Mesenchymal stem cell (in vitro differentiated cells and primary cell): ENCODE results near the gene ADGRF4.

Experiments
- DNase-seq: peaks from one replicate; pipeline ENCODE4 v3.0.0-alpha.2; 2013
- H2AFZ ChIP-seq: one replicate; pipeline ENCODE4 v1.6.1; 2013; ENCODE audit warnings: low read depth, mild to moderate bottlenecking, control low read depth, inconsistent platforms, low read length, moderate library complexity
- H2AK5ac ChIP-seq: 2 replicates; pipeline ENCODE4 v1.6.1; 2013; ENCODE audit warnings: low read length, moderate library complexity, mild to moderate bottlenecking, inconsistent platforms; ENCODE audit not compliant: severe bottlenecking
- H2BK120ac ChIP-seq: one replicate; pipeline ENCODE4 v1.6.1; 2013; ENCODE audit warnings: low read depth, mild to moderate bottlenecking, inconsistent platforms, low read length, moderate library complexity
- H2BK12ac ChIP-seq, 2 experiments: one replicate each; pipeline ENCODE4 v1.6.1; 2013; ENCODE audit warnings: inconsistent platforms in 2 of 2, low read length in 2 of 2, mild to moderate bottlenecking in 2 of 2, moderate library complexity in 2 of 2, control low read depth in 1 of 2
- H2BK15ac ChIP-seq: one replicate; pipeline ENCODE4 v1.6.1; 2013; ENCODE audit warnings: mild to moderate bottlenecking, low read depth, inconsistent platforms; ENCODE audit not compliant: poor library complexity, severe bottlenecking
- H2BK5ac ChIP-seq: 2 replicates; pipeline ENCODE4 v1.6.1; 2013; ENCODE audit warnings: low read depth, mild to moderate bottlenecking, low read length, control low read depth, inconsistent platforms; ENCODE audit not compliant: poor library complexity, severe bottlenecking
- H3K14ac ChIP-seq, 2 experiments: one replicate each; pipeline ENCODE4 v1.6.1; 2013; ENCODE audit warnings: inconsistent platforms in 2 of 2, low read length in 2 of 2, control low read depth in 1 of 2, mild to moderate bottlenecking in 1 of 2, moderate library complexity in 1 of 2
- H3K18ac ChIP-seq, 2 experiments: one replicate each; pipeline ENCODE4 v1.6.1; 2013; ENCODE audit warnings: inconsistent platforms in 2 of 2, low read length in 2 of 2, control low read depth in 1 of 2, low read depth in 1 of 2, mild to moderate bottlenecking in 1 of 2
- H3K23ac ChIP-seq, 2 experiments: one replicate each; pipeline ENCODE4 v1.6.1; 2013; ENCODE audit warnings: inconsistent platforms in 2 of 2, low read length in 2 of 2, mild to moderate bottlenecking in 2 of 2, moderate library complexity in 2 of 2, control low read depth in 1 of 2
- H3K27ac ChIP-seq: 2 replicates; pipeline ENCODE4 v1.5.1; 2013; ENCODE audit warnings: mild to moderate bottlenecking, moderate library complexity, low read length, control low read depth, inconsistent platforms; ENCODE audit not compliant: poor library complexity, severe bottlenecking
- H3K27me3 ChIP-seq, 2 experiments: 2 replicates each; pipeline versions ENCODE4 v1.6.1 to v1.7.0; 2013; ENCODE audit warnings: low read length in 2 of 2, mild to moderate bottlenecking in 2 of 2, moderate library complexity in 2 of 2, control low read depth in 1 of 2, inconsistent platforms in 1 of 2; ENCODE audit not compliant: control insufficient read depth in 1 of 2, insufficient read depth in 1 of 2
- H3K36me3 ChIP-seq, 2 experiments: 2 replicates each; pipeline versions ENCODE4 v1.6.1 to v1.7.0; 2013; ENCODE audit warnings: low read length in 2 of 2, control low read depth in 1 of 2, inconsistent platforms in 1 of 2, low read depth in 1 of 2, mild to moderate bottlenecking in 1 of 2; ENCODE audit not compliant: insufficient read depth in 2 of 2, control insufficient read depth in 1 of 2
- H3K4ac ChIP-seq, 2 experiments: one replicate each; pipeline ENCODE4 v1.6.1; 2013; ENCODE audit warnings: inconsistent platforms in 2 of 2, low read length in 2 of 2, mild to moderate bottlenecking in 2 of 2, moderate library complexity in 2 of 2, control low read depth in 1 of 2, low read depth in 1 of 2
- H3K4me1 ChIP-seq: 2 replicates; pipeline ENCODE4 v1.6.1; 2013; ENCODE audit warnings: low read depth, low read length, control low read depth; ENCODE audit not compliant: control insufficient read depth, insufficient read depth
- H3K4me2 ChIP-seq: 2 replicates; pipeline ENCODE4 v1.6.1; 2013; ENCODE audit warnings: low read length, mild to moderate bottlenecking, inconsistent platforms; ENCODE audit not compliant: poor library complexity, severe bottlenecking
- H3K4me3 ChIP-seq, 2 experiments: 2 replicates each; pipeline versions ENCODE4 v1.5.1 to v1.7.0; 2013; ENCODE audit warnings: low read length in 2 of 2, mild to moderate bottlenecking in 2 of 2, control low read depth in 1 of 2, low read depth in 1 of 2; ENCODE audit not compliant: insufficient read depth in 1 of 2
- H3K79me1 ChIP-seq: replicated peaks from 2 replicates; pipeline ENCODE4 v1.6.1; 2013; ENCODE audit warnings: mild to moderate bottlenecking, control low read depth, low read length, inconsistent platforms; ENCODE audit not compliant: poor library complexity, severe bottlenecking
- H3K9ac ChIP-seq: 2 replicates; pipeline ENCODE4 v1.7.0; 2013; ENCODE audit warnings: mild to moderate bottlenecking, low read length, moderate library complexity
- H3K9me3 ChIP-seq: 2 replicates; pipeline ENCODE4 v1.7.0; 2013; ENCODE audit warnings: mild to moderate bottlenecking, low read length; ENCODE audit not compliant: control insufficient read depth
- H4K8ac ChIP-seq: one replicate; pipeline ENCODE4 v1.6.1; 2013; ENCODE audit warnings: inconsistent platforms, mild to moderate bottlenecking, low read length, moderate library complexity
- H4K91ac ChIP-seq: one replicate; pipeline ENCODE4 v1.6.1; 2013; ENCODE audit warnings: mild to moderate bottlenecking, low read length, inconsistent platforms
- WGBS: methylation state at CpG from one replicate; pipeline ENCODE4 v1.1.7; 2013; ENCODE audit warnings: mixed read lengths; 5-methylcytosine and 5-hydroxymethylcytosine counted together

The ADGRF4 gene

DNA sequence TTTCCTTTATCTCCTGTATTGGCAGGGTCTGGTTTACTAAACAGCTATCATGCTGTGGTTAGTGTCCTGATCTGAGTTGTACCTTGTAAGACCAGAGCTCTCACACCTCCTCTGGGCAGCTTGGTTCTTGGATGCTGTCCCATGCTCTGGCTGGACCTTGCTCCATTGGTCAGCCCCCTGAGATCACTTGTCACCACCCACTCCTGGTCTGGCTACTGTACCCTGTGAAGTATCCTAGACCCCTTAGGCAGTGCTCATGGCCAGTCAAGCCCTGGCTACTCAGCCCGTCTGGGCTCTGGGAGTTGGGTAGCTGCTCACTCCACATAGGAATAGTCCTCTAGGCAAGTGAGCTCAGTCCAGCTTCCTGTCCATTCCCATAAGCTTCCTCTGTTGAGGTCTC lies 31.1 kb downstream of the ADGRF4 start:
- no peaks in the 10 kb centered on the region for H3K4me1 ChIP-seq
- H3K4me2 ChIP-seq: no peak overlapping the region
- peaks cover 10% of the 10 kb centered on the region for H3K9me3 ChIP-seq
- no peak overlapping the region for H2BK120ac ChIP-seq
- H3K14ac ChIP-seq: no peak overlapping the region
- no peak overlapping the region for H2BK12ac ChIP-seq
- H3K27me3 ChIP-seq: no peaks in the 10 kb centered on the region
- H3K23ac ChIP-seq: no peak overlapping the region
- 89% methylated on average over 1 of the region's 1 CpG for WGBS
- no peak overlapping the region for H4K8ac ChIP-seq
- peak overlapping the region in 1 of 2 experiments; percentile 37 for H3K18ac ChIP-seq
- no peaks in the 10 kb centered on the region for H3K79me1 ChIP-seq
- no peak overlapping the region for H4K91ac ChIP-seq
- DNase-seq: no peak
- no peak overlapping the region for H3K9ac ChIP-seq
- H2AK5ac ChIP-seq: no peak overlapping the region
- no peaks in the 10 kb centered on the region for H3K36me3 ChIP-seq
- H3K4ac ChIP-seq: no peak overlapping the region
- no peak overlapping the region for H3K4me3 ChIP-seq
- H2BK5ac ChIP-seq: no peak overlapping the region
- no peak overlapping the region for H2BK15ac ChIP-seq
- H3K27ac ChIP-seq: no peak overlapping the region
- no peak overlapping the region for H2AFZ ChIP-seq

GRCh38 chr6:47733879-47734558 lies 35.6 kb downstream of the ADGRF4 start:
- H3K27ac ChIP-seq: no peak overlapping the region
- 34% methylated on average over 2 of the region's 2 CpGs for WGBS

GRCh38 chr6:47734831-47735481 lies 36.6 kb downstream of the ADGRF4 start:
- Histone ChIP-seq H2BK15ac (no peak overlapping the region), H2AK5ac (no peak overlapping the region), H4K8ac (no peak overlapping the region), H3K14ac (no peak overlapping the region), H2BK120ac (no peak overlapping the region), H3K27me3 (peaks cover 0 to 8% of the 10 kb centered on the region in 2 experiments), H3K23ac (no peak overlapping the region), H3K4me2 (no peak overlapping the region), H3K4me3 (no peak overlapping the region), H3K4me1 (peaks cover 1% of the 10 kb centered on the region), H3K9ac (no peak overlapping the region), H3K27ac (no peak overlapping the region), H3K18ac (no peak overlapping the region), H4K91ac (no peak overlapping the region), H2BK12ac (no peak overlapping the region), H2BK5ac (no peak overlapping the region), H3K79me1 (no peaks in the 10 kb centered on the region), H2AFZ (no peak overlapping the region), H3K9me3 (no peaks in the 10 kb centered on the region), H3K36me3 (no peaks in the 10 kb centered on the region), H3K4ac (no peak overlapping the region)
- no peak for DNase-seq
- WGBS: 74% methylated on average over 3 of the region's 4 CpGs

More at GRCh38 chr6:47733879-47734558, 35.6 kb downstream of the ADGRF4 start:
- Histone ChIP-seq H4K91ac (no peak overlapping the region), H3K36me3 (no peaks in the 10 kb centered on the region), H3K4me2 (no peak overlapping the region), H3K23ac (no peak overlapping the region), H3K4me3 (no peak overlapping the region), H2BK120ac (no peak overlapping the region), H2BK12ac (no peak overlapping the region), H3K9me3 (no peaks in the 10 kb centered on the region), H3K14ac (no peak overlapping the region), H4K8ac (no peak overlapping the region), H2AFZ (no peak overlapping the region), H2AK5ac (peak overlapping the region; percentile 36), H3K27me3 (peaks cover 0 to 2% of the 10 kb centered on the region in 2 experiments), H3K18ac (no peak overlapping the region), H3K4me1 (peaks cover 1% of the 10 kb centered on the region), H3K9ac (no peak overlapping the region), H2BK5ac (no peak overlapping the region), H2BK15ac (no peak overlapping the region), H3K4ac (no peak overlapping the region), H3K79me1 (no peaks in the 10 kb centered on the region)
- DNase-seq: peak; percentile 18

DNA sequence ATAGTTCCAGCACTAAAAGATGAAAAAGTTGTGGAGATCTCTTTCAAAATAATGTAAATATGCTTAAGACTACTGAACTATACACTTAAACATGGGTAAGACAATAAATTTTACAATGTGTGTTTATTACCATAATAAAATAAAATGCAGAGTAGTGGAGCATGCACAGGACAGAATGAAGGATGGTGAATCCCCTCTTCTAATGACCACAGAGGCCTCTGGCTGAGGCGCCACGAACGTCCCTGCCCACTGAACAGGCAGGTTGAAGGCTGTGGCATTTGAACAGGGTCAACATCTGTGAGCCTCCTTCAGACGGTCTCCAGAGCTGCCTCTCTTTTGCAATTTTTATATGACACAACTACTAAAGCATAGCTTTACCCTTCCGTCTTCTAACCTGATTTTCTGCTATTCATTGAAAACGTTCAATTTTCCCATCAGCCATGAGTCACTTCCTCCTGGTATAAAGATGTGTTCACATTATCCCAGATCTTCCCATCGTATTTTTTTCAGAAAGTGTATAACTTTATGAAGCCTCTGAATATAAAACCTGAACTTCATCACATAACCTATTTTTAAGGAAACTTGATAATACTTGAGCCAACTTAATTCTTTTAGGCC lies 37.8 kb downstream of the ADGRF4 start:
- H3K9ac ChIP-seq: no peak overlapping the region
- no peak overlapping the region for H3K4ac ChIP-seq
- no peak overlapping the region for H2BK120ac ChIP-seq
- peaks cover 0 to 8% of the 10 kb centered on the region in 2 experiments for H3K27me3 ChIP-seq
- no peaks in the 10 kb centered on the region for H3K79me1 ChIP-seq
- WGBS: 70% methylated on average over 7 of the region's 7 CpGs
- H4K8ac ChIP-seq: no peak overlapping the region
- H3K23ac ChIP-seq: no peak overlapping the region
- H3K4me3 ChIP-seq: no peak overlapping the region
- H2BK5ac ChIP-seq: no peak overlapping the region
- H3K14ac ChIP-seq: no peak overlapping the region
- DNase-seq: no peak
- H3K4me1 ChIP-seq: peaks cover 1% of the 10 kb centered on the region
- no peak overlapping the region for H3K18ac ChIP-seq
- no peaks in the 10 kb centered on the region for H3K36me3 ChIP-seq
- H3K4me2 ChIP-seq: no peak overlapping the region
- no peak overlapping the region for H2BK15ac ChIP-seq
- no peak overlapping the region for H4K91ac ChIP-seq
- no peak overlapping the region for H2BK12ac ChIP-seq
- no peak overlapping the region for H3K27ac ChIP-seq
- H2AFZ ChIP-seq: no peak overlapping the region
- H3K9me3 ChIP-seq: no peaks in the 10 kb centered on the region
- H2AK5ac ChIP-seq: no peak overlapping the region
